Liver (tissue), 9 donors: ENCODE data around the gene RFX8. TPM values are rescaled to one million over a fixed set of nuclear protein-coding genes. Genes with fewer than 3 reads are reported as not detected.

Experiments
- DNase-seq: peaks from one replicate; pipeline ENCODE4 v3.0.0-alpha.2; 2017; ENCODE audit warnings: low spot score
- H3K27ac ChIP-seq, 2 donors: one replicate each; pipeline ENCODE4 v1.7.0; 2013; ENCODE audit warnings: inconsistent platforms in 2 of 2, low read length in 2 of 2, control low read depth in 1 of 2, low read depth in 1 of 2, mild to moderate bottlenecking in 1 of 2
- H3K27me3 ChIP-seq, 4 donors: one replicate each; pipeline versions ENCODE4 v1.6.1 to v1.7.0; 2013; ENCODE audit warnings: low read length in 3 of 4, inconsistent platforms in 1 of 4, mild to moderate bottlenecking in 1 of 4, moderate library complexity in 1 of 4; ENCODE audit not compliant: control insufficient read depth in 4 of 4, insufficient read depth in 4 of 4
- H3K36me3 ChIP-seq, 4 donors: one replicate each; pipeline versions ENCODE4 v1.6.1 to v1.7.0; 2013; ENCODE audit warnings: low read length in 3 of 4, mild to moderate bottlenecking in 3 of 4, low read depth in 1 of 4, moderate library complexity in 1 of 4; ENCODE audit not compliant: control insufficient read depth in 4 of 4, insufficient read depth in 3 of 4
- H3K4me1 ChIP-seq, 4 donors: one replicate each; pipeline versions ENCODE4 v1.6.1 to v1.7.0; 2013; ENCODE audit warnings: low read length in 3 of 4, mild to moderate bottlenecking in 3 of 4, moderate library complexity in 1 of 4; ENCODE audit not compliant: control insufficient read depth in 4 of 4, insufficient read depth in 4 of 4
- H3K4me3 ChIP-seq, 3 donors: one replicate each; pipeline versions ENCODE4 v1.6.1 to v1.7.0; 2013; ENCODE audit warnings: low read length in 3 of 3, control low read depth in 1 of 3, low read depth in 1 of 3, mild to moderate bottlenecking in 1 of 3
- H3K9ac ChIP-seq, 2 donors: one replicate each; pipeline ENCODE4 v1.7.0; 2013; ENCODE audit warnings: low read length in 2 of 2, mild to moderate bottlenecking in 2 of 2, moderate library complexity in 2 of 2, control low read depth in 1 of 2, low read depth in 1 of 2
- H3K9me3 ChIP-seq, 4 donors: one replicate each; pipeline versions ENCODE4 v1.6.1 to v1.7.0; 2013; ENCODE audit warnings: low read length in 3 of 4; ENCODE audit not compliant: control insufficient read depth in 4 of 4
- ATF3 ChIP-seq: IDR thresholded peaks from 2 replicates; pipeline ENCODE4 v1.6.1; 2016; ENCODE audit warnings: antibody characterized with exemption
- CTCF ChIP-seq: fragments of 150-350 bp; IDR thresholded peaks from 2 replicates; pipeline ENCODE4 v1.5.1; 2017; ENCODE audit warnings: improper control_type of control experiment, low read depth, low read length; ENCODE audit not compliant: missing input control
- EGR1 ChIP-seq, 2 donors: IDR thresholded peaks; 2 replicates each; pipeline ENCODE4 v1.6.1; 2016 to 2018; ENCODE audit warnings: antibody characterized with exemption in 2 of 2, low read depth in 2 of 2
- FOXA1 ChIP-seq: IDR thresholded peaks from 2 replicates; pipeline ENCODE4 v1.6.1; 2016; ENCODE audit warnings: antibody characterized with exemption
- FOXA2 ChIP-seq: IDR thresholded peaks from 2 replicates; pipeline ENCODE4 v1.6.1; 2016; ENCODE audit warnings: antibody characterized with exemption
- GABPA ChIP-seq, 2 donors: IDR thresholded peaks in 1 of 2; conservative IDR thresholded peaks in 1 of 2; 2 replicates each; pipeline ENCODE4 v1.6.1; 2016; ENCODE audit warnings: antibody characterized with exemption in 2 of 2, mild to moderate bottlenecking in 1 of 2, moderate library complexity in 1 of 2
- HNF4A ChIP-seq, 2 donors: conservative IDR thresholded peaks; 2 replicates each; pipeline ENCODE4 v1.6.1; 2016; ENCODE audit warnings: antibody characterized with exemption in 2 of 2, mild to moderate bottlenecking in 2 of 2
- HNF4G ChIP-seq: IDR thresholded peaks from 2 replicates; pipeline ENCODE4 v1.6.1; 2016; ENCODE audit warnings: antibody characterized with exemption
- JUND ChIP-seq, 2 donors: IDR thresholded peaks; 2 replicates each; pipeline ENCODE4 v1.6.1; 2016; ENCODE audit warnings: antibody characterized with exemption in 2 of 2
- MAX ChIP-seq: IDR thresholded peaks from 2 replicates; pipeline ENCODE4 v1.6.1; 2016; ENCODE audit warnings: antibody characterized with exemption
- NR2F2 ChIP-seq: IDR thresholded peaks from 2 replicates; pipeline ENCODE4 v1.6.1; 2016; ENCODE audit warnings: antibody characterized with exemption
- RAD21 ChIP-seq, 2 donors: IDR thresholded peaks; 2 replicates each; pipeline ENCODE4 v1.6.1; 2016; ENCODE audit warnings: antibody characterized with exemption in 2 of 2, mild to moderate bottlenecking in 2 of 2
- REST ChIP-seq: IDR thresholded peaks from 2 replicates; pipeline ENCODE4 v1.6.1; 2016; ENCODE audit warnings: antibody characterized with exemption, mild to moderate bottlenecking
- RXRA ChIP-seq, 2 donors: IDR thresholded peaks; 2 replicates each; pipeline ENCODE4 v1.6.1; 2017 to 2018; ENCODE audit warnings: antibody characterized with exemption in 2 of 2, mild to moderate bottlenecking in 1 of 2
- SP1 ChIP-seq: IDR thresholded peaks from 2 replicates; pipeline ENCODE4 v1.6.1; 2018; ENCODE audit warnings: antibody characterized with exemption, mild to moderate bottlenecking
- TAF1 ChIP-seq: conservative IDR thresholded peaks from 2 replicates; pipeline ENCODE4 v1.6.1; 2016; ENCODE audit warnings: antibody characterized with exemption, mild to moderate bottlenecking
- YY1 ChIP-seq: IDR thresholded peaks from 2 replicates; pipeline ENCODE4 v1.6.1; 2016; ENCODE audit warnings: antibody characterized with exemption, mild to moderate bottlenecking
- ZBTB33 ChIP-seq: IDR thresholded peaks from 2 replicates; pipeline ENCODE4 v1.6.1; 2016; ENCODE audit warnings: antibody characterized with exemption
- WGBS: extraction: QIAGEN DNeasy Blood & Tissue Kit; methylation state at CpG from one replicate; pipeline ENCODE4 v1.1.7; 2013; 5-methylcytosine and 5-hydroxymethylcytosine counted together
- polyA plus RNA-seq, 2 donors: library from polyadenylated mRNA; stranded (reverse) in 1 of 2; unstranded in 1 of 2; fragments of 200-250 nt in 1 of 2; fragments of >200 nt in 1 of 2; fragmentation: Nextera tagmentation in 1 of 2; extraction: Ambion mirVana in 1 of 2; gene quantifications; one replicate each; pipeline versions ENCODE4 v1.2.1 to v1.2.3, GENCODE V29; 2013 to 2015
- total RNA-seq, 2 donors: library from RNA; depleted of rRNA; stranded (reverse); fragments of >200 nt; gene quantifications; one replicate each; pipeline ENCODE4 v1.2.3, GENCODE V29; 2014
- donor health status: healthy.
- donor health status: healthy.
- donor health status: healthy.
- donor health status: healthy.
- donor health status: healthy.

Gene RFX8
- total and polyA plus RNA-seq, 4 donors, result 0.08 to 0.09 (median 0.09) TPM; not detected in 1

- TF ChIP-seq EGR1 (IDR thresholded peaks at IDR 0.05; ENCODE audit: low read depth in 2 of 2) (no peak), ATF3 (no peak)
Observed at GRCh38 chr2:101388232-101388631, 86.7 kb downstream of the RFX8 start (continued).

GRCh38 chr2:101387151-101387834, 87.6 kb downstream of the RFX8 start, which contains the start of gene CREG2:
TSS of gene CREG2 (minus strand) at chr2:101387503. CDS start at chr2:101387457, 46 bp downstream.
- Histone ChIP-seq H3K4me3 (peak within 1 kb of the TSS in 2 of 3 donors; percentile 45 to 50), H3K4me1 (peaks cover 6 to 15% (median 11%) of the 10 kb centered on the region in 4 donors), H3K9me3 (no peaks in the 10 kb centered on the region), H3K27me3 (peaks cover 0 to 2% (median 0%) of the 10 kb centered on the region in 4 donors), H3K27ac (no peak within 1 kb of the TSS), H3K36me3 (no peaks in the 10 kb centered on the region), H3K9ac (no peak within 1 kb of the TSS)
- WGBS, result 1% methylated on average over 79 of the region's 79 CpGs
- TF ChIP-seq ATF3, result no peak
- TF ChIP-seq GABPA (IDR thresholded peaks at IDR 0.05 in 1 of 2, conservative IDR thresholded peaks at IDR 0.05 in 1 of 2), result no peak
- TF ChIP-seq FOXA2, result no peak
- TF ChIP-seq JUND (IDR thresholded peaks at IDR 0.05), result no peak
- no peak for TF ChIP-seq RXRA (IDR thresholded peaks at IDR 0.05)
- TF ChIP-seq CTCF, result peak; percentile 29
- TF ChIP-seq REST, result peak; percentile 67
- TF ChIP-seq EGR1 (IDR thresholded peaks at IDR 0.05; ENCODE audit: low read depth in 2 of 2), result no peak
- TF ChIP-seq FOXA1, result no peak
- TF ChIP-seq ZBTB33, result no peak
- TF ChIP-seq RAD21 (IDR thresholded peaks at IDR 0.05), result peak in 1 of 2 donors; percentile 26
- TF ChIP-seq YY1, result no peak
- no peak for TF ChIP-seq TAF1
- no peak for TF ChIP-seq NR2F2
- no peak for TF ChIP-seq HNF4A (conservative IDR thresholded peaks at IDR 0.05)
- TF ChIP-seq MAX, result no peak
- TF ChIP-seq HNF4G, result no peak
- TF ChIP-seq SP1, result no peak
- peak; percentile 54 for DNase-seq
